HEK293 (cell line): ENCODE results near the gene COA1.

ENCODE experiments used
- CTCF ChIA-PET: fragments of 350-600 bp; formaldehyde crosslinking; extraction: SDS; loops from one replicate; lab custom pipeline; 2021; ENCODE audit warnings: antibody characterized with exemption; lab: Yijun Ruan, JAX
- POLR2A ChIA-PET: fragments of 300-600 bp; formaldehyde crosslinking; extraction: SDS; loops from one replicate; lab custom pipeline; 2020; ENCODE audit warnings: antibody characterized with exemption, inconsistent platforms; lab: Yijun Ruan, JAX
- H3K27ac ChIP-seq: fragments of 200-500 bp; sonication (Bioruptor generic); 2 replicates; pipeline ENCODE4 v1.5.1; 2014; ENCODE audit warnings: low read depth, low read length, control low read depth, inconsistent platforms; ENCODE audit errors: extremely low read depth
- H3K36me3 ChIP-seq, 2 experiments: fragments of 200-500 bp in 1 of 2; sonication (Bioruptor generic) in 1 of 2; 1 replicate in 1 of 2; 2 replicates in 1 of 2; pipeline ENCODE4 v1.5.1; 2014 to 2017; ENCODE audit warnings: inconsistent platforms in 2 of 2, low read length in 2 of 2; ENCODE audit not compliant: control insufficient read depth in 2 of 2, insufficient read depth in 1 of 2
- H3K4me1 ChIP-seq: fragments of 200-500 bp; sonication (Bioruptor generic); 2 replicates; pipeline ENCODE4 v1.5.1; 2014; ENCODE audit warnings: mild to moderate bottlenecking, low read length, inconsistent platforms; ENCODE audit not compliant: control insufficient read depth, insufficient read depth
- H3K4me3 ChIP-seq: 2 replicates; pipeline ENCODE4 v1.5.1; 2011; ENCODE audit warnings: low read depth, mild to moderate bottlenecking, control low read depth, low read length, moderate library complexity
- H3K9me3 ChIP-seq: fragments of 200-500 bp; sonication (Bioruptor generic); 2 replicates; pipeline ENCODE4 v1.5.1; 2014; ENCODE audit warnings: low read depth, low read length, inconsistent platforms; ENCODE audit not compliant: control insufficient read depth, insufficient read depth
- BCL6B ChIP-seq: fragments of 450-650 bp; formaldehyde crosslinking; IDR thresholded peaks from 2 replicates; pipeline ENCODE4 v1.5.1; 2017; ENCODE audit warnings: missing biosample characterization, missing genetic modification characterization
- HOXA7 ChIP-seq: sonication (generic); formaldehyde crosslinking; IDR thresholded peaks from 2 replicates; pipeline ENCODE4 v1.8.1; 2022; ENCODE audit warnings: missing genetic modification reagents, borderline replicate concordance
- SP7 ChIP-seq: fragments of 450-650 bp; formaldehyde crosslinking; IDR thresholded peaks from 2 replicates; pipeline ENCODE4 v1.5.1; 2016; ENCODE audit warnings: missing biosample characterization, missing genetic modification characterization
- ZFP3 ChIP-seq: fragments of 450-650 bp; formaldehyde crosslinking; IDR thresholded peaks from 2 replicates; pipeline ENCODE4 v1.5.1; 2016; ENCODE audit warnings: low read depth, missing biosample characterization, missing genetic modification characterization
- ZNF138 ChIP-seq: fragments of 450-650 bp; formaldehyde crosslinking; IDR thresholded peaks from 2 replicates; pipeline ENCODE4 v1.5.1; 2016; ENCODE audit warnings: missing biosample characterization, missing genetic modification characterization, borderline replicate concordance
- ZNF175 ChIP-seq: fragments of 450-650 bp; formaldehyde crosslinking; IDR thresholded peaks from 2 replicates; pipeline ENCODE4 v1.5.1; 2016; ENCODE audit warnings: missing biosample characterization, missing genetic modification characterization
- ZNF426 ChIP-seq: fragments of 450-650 bp; formaldehyde crosslinking; IDR thresholded peaks from 2 replicates; pipeline ENCODE4 v1.5.1; 2017; ENCODE audit warnings: missing biosample characterization, missing genetic modification characterization, mild to moderate bottlenecking, inconsistent platforms, moderate library complexity
- ZNF514 ChIP-seq: fragments of 450-650 bp; formaldehyde crosslinking; IDR thresholded peaks from 2 replicates; pipeline ENCODE4 v1.5.1; 2016; ENCODE audit warnings: missing biosample characterization, missing genetic modification characterization
- TF ChIP-seq, protein P1 (sequence below): fragments of 450-650 bp; formaldehyde crosslinking; IDR thresholded peaks from 2 replicates; pipeline ENCODE4 v1.5.1; 2016; ENCODE audit warnings: missing biosample characterization, missing genetic modification characterization, borderline replicate concordance
- TF ChIP-seq, protein P2 (sequence below): fragments of 450-650 bp; formaldehyde crosslinking; IDR thresholded peaks from 2 replicates; pipeline ENCODE4 v1.5.1; 2016; ENCODE audit warnings: missing biosample characterization, missing genetic modification characterization
- TF ChIP-seq, protein P3 (sequence below): fragments of 450-650 bp; formaldehyde crosslinking; IDR thresholded peaks from 2 replicates; pipeline ENCODE4 v1.5.1; 2016; ENCODE audit warnings: missing biosample characterization, missing genetic modification characterization
- TF ChIP-seq, protein P4 (sequence below): fragments of 450-650 bp; formaldehyde crosslinking; IDR thresholded peaks from 2 replicates; pipeline ENCODE4; 2016; ENCODE audit warnings: missing biosample characterization, missing genetic modification characterization
- TF ChIP-seq, protein P5 (sequence below): fragments of 450-650 bp; formaldehyde crosslinking; IDR thresholded peaks from 2 replicates; pipeline ENCODE4 v1.5.1; 2016; ENCODE audit warnings: missing biosample characterization, missing genetic modification characterization, borderline replicate concordance

COA1 gene

GRCh38 chr7:43761382-43761781 lies 32.1 kb upstream of the COA1 start (continued):
- TF ChIP-seq, protein P1, sequence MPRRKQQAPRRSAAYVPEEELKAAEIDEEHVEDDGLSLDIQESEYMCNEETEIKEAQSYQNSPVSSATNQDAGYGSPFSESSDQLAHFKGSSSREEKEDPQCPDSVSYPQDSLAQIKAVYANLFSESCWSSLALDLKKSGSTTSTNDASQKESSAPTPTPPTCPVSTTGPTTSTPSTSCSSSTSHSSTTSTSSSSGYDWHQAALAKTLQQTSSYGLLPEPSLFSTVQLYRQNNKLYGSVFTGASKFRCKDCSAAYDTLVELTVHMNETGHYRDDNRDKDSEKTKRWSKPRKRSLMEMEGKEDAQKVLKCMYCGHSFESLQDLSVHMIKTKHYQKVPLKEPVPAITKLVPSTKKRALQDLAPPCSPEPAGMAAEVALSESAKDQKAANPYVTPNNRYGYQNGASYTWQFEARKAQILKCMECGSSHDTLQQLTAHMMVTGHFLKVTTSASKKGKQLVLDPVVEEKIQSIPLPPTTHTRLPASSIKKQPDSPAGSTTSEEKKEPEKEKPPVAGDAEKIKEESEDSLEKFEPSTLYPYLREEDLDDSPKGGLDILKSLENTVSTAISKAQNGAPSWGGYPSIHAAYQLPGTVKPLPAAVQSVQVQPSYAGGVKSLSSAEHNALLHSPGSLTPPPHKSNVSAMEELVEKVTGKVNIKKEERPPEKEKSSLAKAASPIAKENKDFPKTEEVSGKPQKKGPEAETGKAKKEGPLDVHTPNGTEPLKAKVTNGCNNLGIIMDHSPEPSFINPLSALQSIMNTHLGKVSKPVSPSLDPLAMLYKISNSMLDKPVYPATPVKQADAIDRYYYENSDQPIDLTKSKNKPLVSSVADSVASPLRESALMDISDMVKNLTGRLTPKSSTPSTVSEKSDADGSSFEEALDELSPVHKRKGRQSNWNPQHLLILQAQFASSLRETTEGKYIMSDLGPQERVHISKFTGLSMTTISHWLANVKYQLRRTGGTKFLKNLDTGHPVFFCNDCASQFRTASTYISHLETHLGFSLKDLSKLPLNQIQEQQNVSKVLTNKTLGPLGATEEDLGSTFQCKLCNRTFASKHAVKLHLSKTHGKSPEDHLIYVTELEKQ (tag by site-specific recombination) = no peak
- no peak for TF ChIP-seq ZNF175 (tag by site-specific recombination)
- no peak for TF ChIP-seq ZNF138 (tag by site-specific recombination)
- TF ChIP-seq, protein P2, sequence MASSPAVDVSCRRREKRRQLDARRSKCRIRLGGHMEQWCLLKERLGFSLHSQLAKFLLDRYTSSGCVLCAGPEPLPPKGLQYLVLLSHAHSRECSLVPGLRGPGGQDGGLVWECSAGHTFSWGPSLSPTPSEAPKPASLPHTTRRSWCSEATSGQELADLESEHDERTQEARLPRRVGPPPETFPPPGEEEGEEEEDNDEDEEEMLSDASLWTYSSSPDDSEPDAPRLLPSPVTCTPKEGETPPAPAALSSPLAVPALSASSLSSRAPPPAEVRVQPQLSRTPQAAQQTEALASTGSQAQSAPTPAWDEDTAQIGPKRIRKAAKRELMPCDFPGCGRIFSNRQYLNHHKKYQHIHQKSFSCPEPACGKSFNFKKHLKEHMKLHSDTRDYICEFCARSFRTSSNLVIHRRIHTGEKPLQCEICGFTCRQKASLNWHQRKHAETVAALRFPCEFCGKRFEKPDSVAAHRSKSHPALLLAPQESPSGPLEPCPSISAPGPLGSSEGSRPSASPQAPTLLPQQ (tag by site-specific recombination) = no peak

- no peak overlapping the region for H3K27ac ChIP-seq
- POLR2A ChIA-PET = interaction anchor here (0.6 kb wide), 1 partner anchor 352 kb away, joined by 6 read pairs; no protein-coding TSS in a partner anchor
- CTCF ChIA-PET = interaction anchor here (0.6 to 1.7 kb wide), 3 partner anchors 31 to 79 kb away, joined by 4 read pairs; partner anchors contain the start of gene COA1
- no peak overlapping the region for H3K4me3 ChIP-seq
- no peaks in the 10 kb centered on the region for H3K9me3 ChIP-seq
- no peak for TF ChIP-seq ZNF514 (tag by site-specific recombination)
- TF ChIP-seq ZFP3 (tag by site-specific recombination) = no peak
- TF ChIP-seq BCL6B (tag by site-specific recombination) = no peak
- TF ChIP-seq, protein P3, sequence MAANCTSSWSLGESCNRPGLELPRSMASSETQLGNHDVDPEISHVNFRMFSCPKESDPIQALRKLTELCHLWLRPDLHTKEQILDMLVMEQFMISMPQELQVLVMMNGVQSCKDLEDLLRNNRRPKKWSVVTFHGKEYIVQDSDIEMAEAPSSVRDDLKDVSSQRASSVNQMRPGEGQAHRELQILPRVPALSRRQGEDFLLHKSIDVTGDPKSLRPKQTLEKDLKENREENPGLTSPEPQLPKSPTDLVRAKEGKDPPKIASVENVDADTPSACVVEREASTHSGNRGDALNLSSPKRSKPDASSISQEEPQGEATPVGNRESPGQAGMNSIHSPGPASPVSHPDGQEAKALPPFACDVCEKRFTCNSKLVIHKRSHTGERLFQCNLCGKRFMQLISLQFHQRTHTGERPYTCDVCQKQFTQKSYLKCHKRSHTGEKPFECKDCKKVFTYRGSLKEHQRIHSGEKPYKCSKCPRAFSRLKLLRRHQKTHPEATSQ (tag by site-specific recombination) = no peak
- no peak for TF ChIP-seq SP7 (tag by site-specific recombination)
- TF ChIP-seq ZNF426 (tag by site-specific recombination) = no peak
- TF ChIP-seq, protein P4, sequence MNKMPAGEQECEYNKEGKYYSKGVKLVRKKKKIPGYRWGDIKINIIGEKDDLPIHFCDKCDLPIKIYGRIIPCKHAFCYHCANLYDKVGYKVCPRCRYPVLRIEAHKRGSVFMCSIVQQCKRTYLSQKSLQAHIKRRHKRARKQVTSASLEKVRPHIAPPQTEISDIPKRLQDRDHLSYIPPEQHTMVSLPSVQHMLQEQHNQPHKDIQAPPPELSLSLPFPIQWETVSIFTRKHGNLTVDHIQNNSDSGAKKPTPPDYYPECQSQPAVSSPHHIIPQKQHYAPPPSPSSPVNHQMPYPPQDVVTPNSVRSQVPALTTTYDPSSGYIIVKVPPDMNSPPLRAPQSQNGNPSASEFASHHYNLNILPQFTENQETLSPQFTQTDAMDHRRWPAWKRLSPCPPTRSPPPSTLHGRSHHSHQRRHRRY (tag by site-specific recombination) = no peak
- TF ChIP-seq HOXA7 (CRISPR knock-in tag) = no peak
- TF ChIP-seq, protein P5, sequence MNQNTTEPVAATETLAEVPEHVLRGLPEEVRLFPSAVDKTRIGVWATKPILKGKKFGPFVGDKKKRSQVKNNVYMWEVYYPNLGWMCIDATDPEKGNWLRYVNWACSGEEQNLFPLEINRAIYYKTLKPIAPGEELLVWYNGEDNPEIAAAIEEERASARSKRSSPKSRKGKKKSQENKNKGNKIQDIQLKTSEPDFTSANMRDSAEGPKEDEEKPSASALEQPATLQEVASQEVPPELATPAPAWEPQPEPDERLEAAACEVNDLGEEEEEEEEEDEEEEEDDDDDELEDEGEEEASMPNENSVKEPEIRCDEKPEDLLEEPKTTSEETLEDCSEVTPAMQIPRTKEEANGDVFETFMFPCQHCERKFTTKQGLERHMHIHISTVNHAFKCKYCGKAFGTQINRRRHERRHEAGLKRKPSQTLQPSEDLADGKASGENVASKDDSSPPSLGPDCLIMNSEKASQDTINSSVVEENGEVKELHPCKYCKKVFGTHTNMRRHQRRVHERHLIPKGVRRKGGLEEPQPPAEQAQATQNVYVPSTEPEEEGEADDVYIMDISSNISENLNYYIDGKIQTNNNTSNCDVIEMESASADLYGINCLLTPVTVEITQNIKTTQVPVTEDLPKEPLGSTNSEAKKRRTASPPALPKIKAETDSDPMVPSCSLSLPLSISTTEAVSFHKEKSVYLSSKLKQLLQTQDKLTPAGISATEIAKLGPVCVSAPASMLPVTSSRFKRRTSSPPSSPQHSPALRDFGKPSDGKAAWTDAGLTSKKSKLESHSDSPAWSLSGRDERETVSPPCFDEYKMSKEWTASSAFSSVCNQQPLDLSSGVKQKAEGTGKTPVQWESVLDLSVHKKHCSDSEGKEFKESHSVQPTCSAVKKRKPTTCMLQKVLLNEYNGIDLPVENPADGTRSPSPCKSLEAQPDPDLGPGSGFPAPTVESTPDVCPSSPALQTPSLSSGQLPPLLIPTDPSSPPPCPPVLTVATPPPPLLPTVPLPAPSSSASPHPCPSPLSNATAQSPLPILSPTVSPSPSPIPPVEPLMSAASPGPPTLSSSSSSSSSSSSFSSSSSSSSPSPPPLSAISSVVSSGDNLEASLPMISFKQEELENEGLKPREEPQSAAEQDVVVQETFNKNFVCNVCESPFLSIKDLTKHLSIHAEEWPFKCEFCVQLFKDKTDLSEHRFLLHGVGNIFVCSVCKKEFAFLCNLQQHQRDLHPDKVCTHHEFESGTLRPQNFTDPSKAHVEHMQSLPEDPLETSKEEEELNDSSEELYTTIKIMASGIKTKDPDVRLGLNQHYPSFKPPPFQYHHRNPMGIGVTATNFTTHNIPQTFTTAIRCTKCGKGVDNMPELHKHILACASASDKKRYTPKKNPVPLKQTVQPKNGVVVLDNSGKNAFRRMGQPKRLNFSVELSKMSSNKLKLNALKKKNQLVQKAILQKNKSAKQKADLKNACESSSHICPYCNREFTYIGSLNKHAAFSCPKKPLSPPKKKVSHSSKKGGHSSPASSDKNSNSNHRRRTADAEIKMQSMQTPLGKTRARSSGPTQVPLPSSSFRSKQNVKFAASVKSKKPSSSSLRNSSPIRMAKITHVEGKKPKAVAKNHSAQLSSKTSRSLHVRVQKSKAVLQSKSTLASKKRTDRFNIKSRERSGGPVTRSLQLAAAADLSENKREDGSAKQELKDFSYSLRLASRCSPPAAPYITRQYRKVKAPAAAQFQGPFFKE = no peak
- TF ChIP-seq, all 188 proteins: peak for 0
- Histone ChIP-seq H3K4me1 (peaks cover 24% of the 10 kb centered on the region), H3K36me3 (no peaks in the 10 kb centered on the region)
Measured at GRCh38 chr7:43760861-43761260, 31.5 kb upstream of the COA1 start.
